ENCODE data around the gene SRR. TPM values are rescaled to one million over a fixed set of nuclear protein-coding genes. Genes with fewer than 3 reads are reported as not detected.

SRR gene, protein sequence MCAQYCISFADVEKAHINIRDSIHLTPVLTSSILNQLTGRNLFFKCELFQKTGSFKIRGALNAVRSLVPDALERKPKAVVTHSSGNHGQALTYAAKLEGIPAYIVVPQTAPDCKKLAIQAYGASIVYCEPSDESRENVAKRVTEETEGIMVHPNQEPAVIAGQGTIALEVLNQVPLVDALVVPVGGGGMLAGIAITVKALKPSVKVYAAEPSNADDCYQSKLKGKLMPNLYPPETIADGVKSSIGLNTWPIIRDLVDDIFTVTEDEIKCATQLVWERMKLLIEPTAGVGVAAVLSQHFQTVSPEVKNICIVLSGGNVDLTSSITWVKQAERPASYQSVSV
- 7.1 to 11.9 TPM (median 10.2 TPM) in 5 replicates for total RNA-seq (2022; extraction: Qiagen RNA extraction)

DNA sequence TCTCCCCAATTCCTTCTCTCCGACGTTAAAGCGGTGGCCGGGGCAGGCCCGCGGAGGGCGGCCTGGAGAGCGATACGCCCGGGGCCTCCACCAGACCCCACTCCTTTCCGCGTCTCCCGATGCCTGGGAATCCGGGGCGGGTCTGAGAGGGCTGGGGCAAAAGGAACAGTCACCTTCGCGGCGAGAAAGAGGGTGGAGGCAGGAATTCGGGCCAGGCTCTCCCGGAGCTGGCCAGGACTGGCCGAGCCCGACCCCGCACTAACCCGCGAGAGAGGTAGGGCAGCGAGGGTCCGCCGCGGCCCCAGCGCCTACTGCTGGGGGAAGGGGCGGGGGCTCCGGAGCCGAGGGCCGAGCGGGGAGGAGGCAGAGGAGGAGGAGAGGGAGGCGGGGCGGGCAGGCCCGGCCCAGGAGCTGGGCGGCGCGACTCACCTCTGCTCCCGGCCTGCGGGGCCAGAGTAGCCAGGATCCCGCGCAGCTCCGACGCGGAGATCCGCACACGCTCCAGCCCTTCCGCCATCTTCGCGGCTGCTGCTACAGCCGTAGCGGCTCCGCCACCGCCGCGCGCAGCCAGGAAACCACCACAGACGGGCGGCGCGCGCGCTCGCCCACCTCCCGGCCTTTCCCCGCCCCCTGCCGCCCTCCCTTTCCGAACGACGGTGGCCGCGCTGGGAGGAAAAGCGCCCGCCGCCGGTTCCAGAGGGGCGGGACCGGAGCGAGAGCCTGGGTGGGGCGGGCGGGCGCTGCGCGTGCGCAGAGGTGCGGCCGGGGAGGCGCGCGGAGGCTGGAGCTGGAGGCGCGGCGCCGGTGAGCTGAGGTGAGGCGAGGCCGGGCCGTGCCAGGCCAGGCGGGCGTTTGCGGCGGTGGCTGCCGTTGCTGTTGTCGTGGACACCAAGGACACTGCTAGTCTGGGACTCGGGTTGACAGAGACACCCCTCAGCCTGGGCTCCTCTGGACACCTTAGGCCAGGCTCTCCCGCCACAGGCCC lies at the start of gene SRR, which contains the start of gene SMG6:
Gene SRR, plus strand, starts transcription at position 747 of the 985 bp plus-strand sequence. CDS start 11,611 bp downstream, outside the sequence.
Gene SMG6, minus strand, starts transcription at position 582 of the 985 bp plus-strand sequence. Its CDS starts 65 bp downstream, at position 517.

DNA sequence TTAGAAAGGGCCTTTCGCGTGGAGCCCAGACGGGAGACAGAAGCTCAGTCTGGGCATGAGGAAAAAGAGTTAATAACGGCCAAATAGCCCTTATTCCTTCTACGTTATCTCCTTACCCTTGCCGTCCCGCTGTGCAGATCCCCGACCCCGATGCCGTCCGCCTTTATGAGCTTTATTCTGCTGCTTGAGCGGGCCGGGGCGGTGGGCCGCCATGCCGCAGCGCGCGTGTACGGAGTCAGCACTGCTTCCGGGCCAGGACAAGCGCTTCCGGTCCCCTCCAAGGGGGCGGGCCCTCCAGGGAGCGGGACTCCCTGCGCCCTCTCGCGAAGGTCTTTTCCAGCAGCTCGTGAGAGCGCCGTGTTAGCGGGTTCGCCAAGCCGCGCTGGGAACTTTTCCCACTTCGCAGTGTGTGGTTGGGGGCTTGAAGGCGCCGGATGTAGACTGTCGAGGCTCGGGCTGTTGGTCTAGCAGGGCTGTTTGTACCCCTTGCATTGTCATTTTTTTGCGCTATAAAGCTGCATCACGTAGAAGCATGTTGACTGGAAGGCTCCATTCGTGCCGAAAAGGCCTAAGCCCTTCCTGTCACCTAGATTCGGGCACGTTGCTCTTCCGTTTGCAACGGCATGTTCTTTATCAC lies 32.6 kb downstream of the SRR start, which contains the start of gene TSR1:
Gene TSR1, minus strand, starts transcription at position 243 of the 637 bp plus-strand sequence. Its CDS starts 30 bp downstream, at position 213.

DNA sequence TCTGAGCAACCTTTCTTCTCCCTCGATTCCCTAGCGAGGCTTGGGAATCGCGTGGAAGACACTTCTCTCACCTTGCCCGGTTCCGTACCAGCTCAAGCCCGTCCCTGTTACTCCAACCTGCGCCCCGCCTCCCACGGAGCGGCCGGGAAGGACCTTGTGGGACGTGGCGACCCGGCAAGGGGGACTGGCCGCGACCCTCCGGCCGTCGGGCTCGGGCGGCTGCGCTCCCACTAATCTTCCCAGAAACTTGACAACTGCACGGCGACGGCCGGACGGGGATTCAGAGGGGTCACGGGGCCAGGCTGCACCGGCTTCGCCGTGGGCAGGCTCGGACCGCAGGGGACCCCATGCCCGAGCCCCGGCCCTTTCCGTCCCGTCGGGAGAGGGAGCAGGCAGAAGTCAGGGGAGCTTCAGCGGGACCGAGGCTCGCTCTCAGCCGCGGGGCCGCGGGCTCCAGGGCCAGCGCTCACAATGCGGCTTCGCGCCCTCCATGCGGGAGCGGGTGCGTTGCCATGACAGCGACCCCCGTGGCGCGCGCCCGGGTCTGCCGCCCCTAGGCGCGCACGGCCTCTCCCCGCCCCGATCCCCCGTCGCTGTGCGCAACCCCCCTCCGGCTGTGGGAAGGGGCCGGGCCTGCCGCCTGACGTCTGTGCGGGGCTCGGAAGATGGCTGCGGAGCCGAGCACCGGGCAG lies 33.2 kb downstream of the SRR start, which contains the start of gene SGSM2:
Gene SGSM2, plus strand, starts transcription at position 650 of the 692 bp plus-strand sequence. CDS start 188 bp downstream, outside the sequence.

Other genes with a start within 250 kb of the SRR start
- 0.64 to 1.8 TPM (median 1.5 TPM) in 5 replicates for gene HIC1, start 248.8 kb upstream of the SRR start, total RNA-seq (2022; extraction: Qiagen RNA extraction)
- 21.0 to 25.0 TPM (median 22.9 TPM) in 5 replicates for gene SMG6, start 165 bp upstream of the SRR start, total RNA-seq (2022; extraction: Qiagen RNA extraction)
- gene TSR1, start 32.5 kb downstream of the SRR start, total RNA-seq (2022; extraction: Qiagen RNA extraction) = 51.6 to 73.5 TPM (median 55.4 TPM) in 5 replicates
- gene SGSM2, start 33.6 kb downstream of the SRR start, total RNA-seq (2022; extraction: Qiagen RNA extraction) = 31.6 to 44.1 TPM (median 37.7 TPM) in 5 replicates
- gene MNT, start 97.1 kb downstream of the SRR start, total RNA-seq (2022; extraction: Qiagen RNA extraction) = 14.6 to 18.3 TPM (median 15.0 TPM) in 5 replicates
- 26.7 to 31.8 TPM (median 31.3 TPM) in 5 replicates for gene METTL16, start 207.9 kb downstream of the SRR start, total RNA-seq (2022; extraction: Qiagen RNA extraction)

Measured in A549 treated with AZD2906 at 1 μM for 4 hours (cell line).